ENCODE data around the gene LAMA5. TPM values are rescaled to one million over a fixed set of nuclear protein-coding genes. Genes with fewer than 3 reads are reported as not detected.

Gene LAMA5
- total and polyA plus RNA-seq, 2 donors (not counting 1 experiment from before 2014, with no cell fraction given): 52.9 to 83.5 TPM

GRCh38 chr20:62331347-62331746 is 35.8 kb downstream of the LAMA5 start:
- Histone ChIP-seq H3K36me3 (replicated peaks in 1 of 2; ENCODE audit: control extremely low read depth in 1 of 2, control insufficient read depth in 1 of 2, extremely low read depth in 1 of 2, insufficient read depth in 2 of 2, low read length in 1 of 2) (peaks cover 0 to 60% of the 10 kb centered on the region in 2 experiments), H3K4me3 (ENCODE audit: control extremely low read depth in 1 of 5, extremely low read depth in 1 of 5, insufficient read depth in 1 of 5, low read depth in 2 of 5, low read length in 4 of 5) (no peak overlapping the region), H3K9ac (ENCODE audit: low read length) (no peak overlapping the region), H3K27ac (ENCODE audit: low read length in 2 of 2) (no peak overlapping the region), H3K9me3 (ENCODE audit: control extremely low read depth in 1 of 3, control insufficient read depth in 2 of 3, insufficient read depth in 1 of 3, low read length in 2 of 3) (no peaks in the 10 kb centered on the region), H3K27me3 (replicated peaks in 1 of 4; ENCODE audit: control extremely low read depth in 1 of 4, control insufficient read depth in 3 of 4, insufficient read depth in 4 of 4, low read length in 3 of 4) (no peaks in the 10 kb centered on the region), H2AFZ (ENCODE audit: insufficient read depth, low read depth, low read length, poor library complexity, severe bottlenecking) (no peak overlapping the region), H4K20me1 (ENCODE audit: control insufficient read depth, insufficient read depth, low read length, poor library complexity, severe bottlenecking) (no peaks in the 10 kb centered on the region), H3K4me2 (replicated peaks; ENCODE audit: low read depth, low read length, poor library complexity, severe bottlenecking) (no peak overlapping the region), H3K79me2 (ENCODE audit: control insufficient read depth, insufficient read depth, low read length) (no peaks in the 10 kb centered on the region), H3K4me1 (ENCODE audit: control insufficient read depth in 2 of 2, insufficient read depth in 2 of 2, low read length in 2 of 2) (peaks cover 13 to 17% of the 10 kb centered on the region in 2 donors)
- TF ChIP-seq CTCF (IDR thresholded peaks at IDR 0.05) (no peak), EZH2 (IDR thresholded peaks at IDR 0.05; ENCODE audit: borderline replicate concordance, insufficient read depth, low read depth, low read length, poor library complexity, severe bottlenecking) (no peak)
- POLR2A ChIA-PET: no interaction called here
- DNase-seq: no peak
- CTCF ChIA-PET: interaction anchor here (1.2 kb wide), 1 partner anchor 8 kb away, joined by 3 read pairs; no protein-coding TSS in a partner anchor
- intact Hi-C loops (cut with micrococcal nuclease): no loop called here
- Mint-ChIP-seq H3K9me3 (ENCODE audit: insufficient read depth) (no peaks in the 10 kb centered on the region), H3K4me3 (no peak overlapping the region), H3K27ac (no peak overlapping the region), H3K27me3 (no peaks in the 10 kb centered on the region), H3K4me1 (peaks cover 9% of the 10 kb centered on the region)
- ATAC-seq (ENCODE audit: low read depth): no peak
- 97% methylated on average over 19 of the region's 19 CpGs for WGBS (ENCODE audit: insufficient coverage)

- no peaks in the 10 kb centered on the region for H3K27me3 Mint-ChIP-seq
- no peak overlapping the region for H3K4me3 Mint-ChIP-seq
- no peaks in the 10 kb centered on the region for H3K9me3 ChIP-seq (ENCODE audit: control extremely low read depth in 1 of 3, control insufficient read depth in 2 of 3, insufficient read depth in 1 of 3, low read length in 2 of 3)
- no peak overlapping the region for H2AFZ ChIP-seq (ENCODE audit: insufficient read depth, low read depth, low read length, poor library complexity, severe bottlenecking)
- H3K4me3 ChIP-seq (ENCODE audit: control extremely low read depth in 1 of 5, extremely low read depth in 1 of 5, insufficient read depth in 1 of 5, low read depth in 2 of 5, low read length in 4 of 5): no peak overlapping the region
- no peak overlapping the region for H3K27ac ChIP-seq (ENCODE audit: low read length in 2 of 2)
- H3K4me2 ChIP-seq (replicated peaks; ENCODE audit: low read depth, low read length, poor library complexity, severe bottlenecking): no peak overlapping the region
- TF ChIP-seq CTCF (IDR thresholded peaks at IDR 0.05) (no peak), EZH2 (IDR thresholded peaks at IDR 0.05; ENCODE audit: borderline replicate concordance, insufficient read depth, low read depth, low read length, poor library complexity, severe bottlenecking) (no peak)
- WGBS (ENCODE audit: insufficient coverage): 92% methylated on average over 29 of the region's 46 CpGs
- no peaks in the 10 kb centered on the region for H3K9me3 Mint-ChIP-seq (ENCODE audit: insufficient read depth)
- no peaks in the 10 kb centered on the region for H3K27me3 ChIP-seq (replicated peaks in 1 of 4; ENCODE audit: control extremely low read depth in 1 of 4, control insufficient read depth in 3 of 4, insufficient read depth in 4 of 4, low read length in 3 of 4)
- H3K27ac Mint-ChIP-seq: no peak overlapping the region
- no peak for DNase-seq
- ChIA-PET POLR2A (no interaction called here), CTCF (interaction anchor here (1.2 kb wide), 1 partner anchor 9 kb away, joined by 3 read pairs; no protein-coding TSS in a partner anchor)
- ATAC-seq (ENCODE audit: low read depth): no peak
- intact Hi-C loops (cut with micrococcal nuclease): no loop called here
- peaks cover 7 to 11% of the 10 kb centered on the region in 2 donors for H3K4me1 ChIP-seq (ENCODE audit: control insufficient read depth in 2 of 2, insufficient read depth in 2 of 2, low read length in 2 of 2)
- H3K4me1 Mint-ChIP-seq: peaks cover 3% of the 10 kb centered on the region
- H4K20me1 ChIP-seq (ENCODE audit: control insufficient read depth, insufficient read depth, low read length, poor library complexity, severe bottlenecking): no peaks in the 10 kb centered on the region
- H3K36me3 ChIP-seq (replicated peaks in 1 of 2; ENCODE audit: control extremely low read depth in 1 of 2, control insufficient read depth in 1 of 2, extremely low read depth in 1 of 2, insufficient read depth in 2 of 2, low read length in 1 of 2): peaks cover 0 to 60% of the 10 kb centered on the region in 2 experiments
- H3K79me2 ChIP-seq (ENCODE audit: control insufficient read depth, insufficient read depth, low read length): no peaks in the 10 kb centered on the region
- no peak overlapping the region for H3K9ac ChIP-seq (ENCODE audit: low read length)
Observed at GRCh38 chr20:62330576-62331317, 36.4 kb downstream of the LAMA5 start.

Measured in B cell (primary cell).